HFF-Myc (cell line): Measurements from ENCODE around the gene NAV2.

ENCODE experiments used
- DNase-seq: peaks from one replicate; pipeline ENCODE4 v3.0.0-alpha.2; 2011; ENCODE audit warnings: low read depth; ENCODE audit errors: extremely low read depth
- H3K4me3 ChIP-seq: replicated peaks from 2 replicates; pipeline ENCODE4 v1.5.1; 2011; ENCODE audit warnings: low read depth, mild to moderate bottlenecking, control low read depth, low read length
- TF ChIP-seq, protein P1 (sequence below): IDR thresholded peaks from 2 replicates; pipeline ENCODE4 v1.5.1; 2012; ENCODE audit warnings: mild to moderate bottlenecking, low read depth, low read length, control low read depth; ENCODE audit errors: missing control alignments

The NAV2 gene

DNA sequence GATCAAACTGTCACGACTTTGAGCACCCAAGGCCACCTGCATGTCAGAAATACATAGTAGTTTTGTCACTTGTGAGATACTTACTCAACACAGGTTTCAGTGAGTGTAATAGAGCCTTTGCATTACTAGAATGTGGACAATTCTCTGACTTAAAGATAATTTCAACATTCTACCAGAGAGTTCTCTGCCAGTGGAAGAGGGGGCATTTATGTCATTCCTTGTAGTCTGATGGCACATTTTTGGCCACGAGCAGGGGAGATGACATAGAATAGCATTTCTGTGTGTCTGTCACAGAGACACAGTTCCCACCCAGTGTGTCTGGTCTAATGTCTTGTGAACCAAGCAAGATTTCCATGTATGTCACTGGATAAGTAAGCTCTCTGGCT, 335.1 kb downstream of the NAV2 start:
- DNase-seq = no peak
- TF ChIP-seq, protein P1, sequence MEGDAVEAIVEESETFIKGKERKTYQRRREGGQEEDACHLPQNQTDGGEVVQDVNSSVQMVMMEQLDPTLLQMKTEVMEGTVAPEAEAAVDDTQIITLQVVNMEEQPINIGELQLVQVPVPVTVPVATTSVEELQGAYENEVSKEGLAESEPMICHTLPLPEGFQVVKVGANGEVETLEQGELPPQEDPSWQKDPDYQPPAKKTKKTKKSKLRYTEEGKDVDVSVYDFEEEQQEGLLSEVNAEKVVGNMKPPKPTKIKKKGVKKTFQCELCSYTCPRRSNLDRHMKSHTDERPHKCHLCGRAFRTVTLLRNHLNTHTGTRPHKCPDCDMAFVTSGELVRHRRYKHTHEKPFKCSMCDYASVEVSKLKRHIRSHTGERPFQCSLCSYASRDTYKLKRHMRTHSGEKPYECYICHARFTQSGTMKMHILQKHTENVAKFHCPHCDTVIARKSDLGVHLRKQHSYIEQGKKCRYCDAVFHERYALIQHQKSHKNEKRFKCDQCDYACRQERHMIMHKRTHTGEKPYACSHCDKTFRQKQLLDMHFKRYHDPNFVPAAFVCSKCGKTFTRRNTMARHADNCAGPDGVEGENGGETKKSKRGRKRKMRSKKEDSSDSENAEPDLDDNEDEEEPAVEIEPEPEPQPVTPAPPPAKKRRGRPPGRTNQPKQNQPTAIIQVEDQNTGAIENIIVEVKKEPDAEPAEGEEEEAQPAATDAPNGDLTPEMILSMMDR = no peak
- H3K4me3 ChIP-seq = no peak overlapping the region

DNA sequence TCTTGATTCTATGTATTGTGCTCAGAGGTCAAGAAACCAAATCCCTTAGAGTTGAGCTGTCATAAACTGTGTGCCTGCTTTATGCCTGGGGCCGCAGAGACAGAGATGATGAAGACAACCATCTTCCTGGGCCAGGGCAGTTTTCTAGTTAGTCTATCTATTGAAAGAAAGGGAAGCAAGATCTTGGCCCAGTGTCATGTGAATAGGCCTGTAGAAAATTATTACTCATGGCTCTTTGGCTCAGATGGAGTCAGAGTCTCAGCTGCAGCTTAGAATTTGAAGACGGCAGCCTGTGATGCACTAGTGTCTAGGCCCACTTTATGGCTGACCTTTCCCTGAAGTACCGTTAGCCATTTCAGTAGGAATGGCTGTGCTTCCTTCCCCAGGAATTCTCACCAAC, 335.6 kb downstream of the NAV2 start:
- no peak overlapping the region for H3K4me3 ChIP-seq
- TF ChIP-seq, protein P1 = no peak
- no peak for DNase-seq

DNA sequence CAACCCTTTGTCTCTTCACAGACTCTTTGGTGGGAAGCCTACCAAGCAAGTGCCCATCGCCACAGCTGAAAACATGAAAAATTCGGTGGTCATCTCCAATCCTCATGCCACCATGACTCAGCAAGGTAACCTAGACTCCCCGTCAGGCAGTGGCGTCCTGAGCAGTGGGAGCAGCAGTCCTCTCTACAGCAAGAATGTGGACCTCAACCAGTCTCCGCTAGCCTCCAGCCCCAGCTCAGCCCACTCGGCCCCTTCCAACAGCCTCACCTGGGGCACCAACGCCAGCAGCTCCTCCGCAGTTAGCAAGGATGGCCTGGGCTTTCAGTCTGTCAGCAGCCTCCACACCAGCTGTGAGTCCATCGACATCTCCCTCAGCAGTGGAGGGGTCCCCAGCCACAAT, 336.1 kb downstream of the NAV2 start:
- no peak for DNase-seq
- TF ChIP-seq, protein P1 = no peak
- H3K4me3 ChIP-seq = no peak overlapping the region

DNA sequence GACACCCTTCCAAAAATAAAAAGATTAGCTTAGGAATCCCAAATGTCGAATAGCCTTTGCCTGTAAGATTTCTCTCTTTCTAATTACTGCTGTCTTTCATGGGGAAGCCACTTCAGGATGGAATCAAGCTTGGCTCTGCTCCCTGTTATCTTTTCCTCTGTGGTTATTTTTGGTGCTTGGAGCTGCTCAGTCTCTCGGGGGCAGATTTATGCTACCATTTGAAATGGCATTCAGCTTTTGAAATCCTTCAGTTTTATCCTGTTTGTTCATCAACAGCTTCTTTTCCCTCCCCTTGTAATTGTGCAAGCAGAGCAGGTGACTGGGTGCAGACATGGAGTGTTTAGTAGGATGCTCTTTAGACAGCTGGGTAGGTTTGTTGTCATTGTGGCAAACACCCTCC, 336.6 kb downstream of the NAV2 start:
- H3K4me3 ChIP-seq = no peak overlapping the region
- TF ChIP-seq, protein P1 = no peak
- DNase-seq = no peak

DNA sequence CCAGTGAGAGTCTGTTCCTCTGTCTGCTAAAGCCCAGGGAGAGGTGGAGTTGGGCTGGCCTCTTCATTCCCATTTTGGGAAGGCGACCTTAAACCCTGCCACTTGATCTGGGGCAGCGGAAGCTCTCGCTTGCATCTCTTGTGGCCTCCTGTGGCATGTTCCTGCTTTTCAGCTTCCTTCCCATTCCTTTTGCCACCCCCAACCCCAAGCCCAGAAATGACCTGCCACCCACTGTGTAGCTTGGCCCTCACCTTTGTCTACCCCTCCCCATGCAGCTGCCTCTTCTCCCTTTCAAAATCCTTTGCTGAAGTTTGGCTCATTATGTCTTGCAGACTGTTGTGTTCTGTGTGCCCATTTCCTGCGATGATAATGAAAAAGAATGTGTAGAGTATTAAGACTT, 337.4 kb downstream of the NAV2 start:
- no peak overlapping the region for H3K4me3 ChIP-seq
- DNase-seq = no peak
- TF ChIP-seq, protein P1 = no peak

DNA sequence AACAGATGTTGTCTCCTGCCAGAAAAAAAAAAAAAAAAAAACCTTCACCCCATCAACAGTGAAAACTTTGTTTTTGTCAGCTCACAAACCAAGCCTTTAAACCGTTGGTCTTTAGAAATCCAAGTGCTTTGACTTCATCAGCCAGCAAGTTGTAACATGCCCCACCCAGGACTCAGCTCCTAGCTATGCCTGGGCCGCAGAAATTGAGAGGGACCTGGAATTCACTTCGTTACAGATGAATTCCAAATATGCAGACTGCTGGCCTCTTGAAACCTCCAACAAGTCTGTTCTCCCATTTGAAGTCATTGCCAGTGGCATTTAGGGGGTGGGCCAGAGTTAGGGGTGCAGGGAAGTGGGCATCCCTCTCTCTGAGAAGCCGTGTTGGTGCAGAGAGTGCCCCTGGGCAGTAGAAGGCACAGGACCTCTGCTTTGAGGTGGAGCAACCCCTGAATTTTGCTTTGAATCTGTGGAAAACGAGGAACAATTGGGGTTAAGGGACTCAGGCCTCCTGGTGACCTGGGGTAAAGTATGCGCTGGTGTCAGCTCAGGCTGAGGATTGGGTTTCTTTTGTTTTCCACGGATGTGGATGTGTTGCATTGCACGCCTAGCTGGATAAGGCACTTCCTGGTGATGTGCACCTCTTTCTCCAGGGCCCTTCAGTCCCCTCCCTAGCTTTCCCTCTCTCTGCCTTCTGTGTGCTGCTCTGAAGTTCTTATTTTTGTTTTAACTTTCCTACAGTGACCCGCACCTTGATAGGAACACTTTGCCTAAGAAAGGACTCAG, 338.1 kb downstream of the NAV2 start:
- TF ChIP-seq, protein P1 = no peak
- no peak overlapping the region for H3K4me3 ChIP-seq
- no peak for DNase-seq
